Measurements from ENCODE around the gene PROS1.

- TF ChIP-seq USF2 (CRISPR knock-in tag; IDR thresholded peaks at IDR 0.05) (no peak), FOXP1 (CRISPR knock-in tag; IDR thresholded peaks at IDR 0.05; ENCODE audit: borderline replicate concordance) (no peak), PRDM15 (CRISPR knock-in tag; IDR thresholded peaks at IDR 0.05) (no peak), ZNF138 (CRISPR knock-in tag; conservative IDR thresholded peaks at IDR 0.05) (no peak), IRF1 (CRISPR knock-in tag; IDR thresholded peaks at IDR 0.05) (no peak), STAT6 (CRISPR knock-in tag; conservative IDR thresholded peaks at IDR 0.05; ENCODE audit: low read depth) (no peak)
- TF ChIP-seq, protein P1, sequence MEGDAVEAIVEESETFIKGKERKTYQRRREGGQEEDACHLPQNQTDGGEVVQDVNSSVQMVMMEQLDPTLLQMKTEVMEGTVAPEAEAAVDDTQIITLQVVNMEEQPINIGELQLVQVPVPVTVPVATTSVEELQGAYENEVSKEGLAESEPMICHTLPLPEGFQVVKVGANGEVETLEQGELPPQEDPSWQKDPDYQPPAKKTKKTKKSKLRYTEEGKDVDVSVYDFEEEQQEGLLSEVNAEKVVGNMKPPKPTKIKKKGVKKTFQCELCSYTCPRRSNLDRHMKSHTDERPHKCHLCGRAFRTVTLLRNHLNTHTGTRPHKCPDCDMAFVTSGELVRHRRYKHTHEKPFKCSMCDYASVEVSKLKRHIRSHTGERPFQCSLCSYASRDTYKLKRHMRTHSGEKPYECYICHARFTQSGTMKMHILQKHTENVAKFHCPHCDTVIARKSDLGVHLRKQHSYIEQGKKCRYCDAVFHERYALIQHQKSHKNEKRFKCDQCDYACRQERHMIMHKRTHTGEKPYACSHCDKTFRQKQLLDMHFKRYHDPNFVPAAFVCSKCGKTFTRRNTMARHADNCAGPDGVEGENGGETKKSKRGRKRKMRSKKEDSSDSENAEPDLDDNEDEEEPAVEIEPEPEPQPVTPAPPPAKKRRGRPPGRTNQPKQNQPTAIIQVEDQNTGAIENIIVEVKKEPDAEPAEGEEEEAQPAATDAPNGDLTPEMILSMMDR (IDR thresholded peaks at IDR 0.05): no peak
- TF ChIP-seq, protein P2, sequence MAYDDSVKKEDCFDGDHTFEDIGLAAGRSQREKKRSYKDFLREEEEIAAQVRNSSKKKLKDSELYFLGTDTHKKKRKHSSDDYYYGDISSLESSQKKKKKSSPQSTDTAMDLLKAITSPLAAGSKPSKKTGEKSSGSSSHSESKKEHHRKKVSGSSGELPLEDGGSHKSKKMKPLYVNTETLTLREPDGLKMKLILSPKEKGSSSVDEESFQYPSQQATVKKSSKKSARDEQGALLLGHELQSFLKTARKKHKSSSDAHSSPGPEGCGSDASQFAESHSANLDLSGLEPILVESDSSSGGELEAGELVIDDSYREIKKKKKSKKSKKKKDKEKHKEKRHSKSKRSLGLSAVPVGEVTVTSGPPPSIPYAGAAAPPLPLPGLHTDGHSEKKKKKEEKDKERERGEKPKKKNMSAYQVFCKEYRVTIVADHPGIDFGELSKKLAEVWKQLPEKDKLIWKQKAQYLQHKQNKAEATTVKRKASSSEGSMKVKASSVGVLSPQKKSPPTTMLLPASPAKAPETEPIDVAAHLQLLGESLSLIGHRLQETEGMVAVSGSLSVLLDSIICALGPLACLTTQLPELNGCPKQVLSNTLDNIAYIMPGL (CRISPR knock-in tag; IDR thresholded peaks at IDR 0.05): no peak
- TF ChIP-seq, protein P3, sequence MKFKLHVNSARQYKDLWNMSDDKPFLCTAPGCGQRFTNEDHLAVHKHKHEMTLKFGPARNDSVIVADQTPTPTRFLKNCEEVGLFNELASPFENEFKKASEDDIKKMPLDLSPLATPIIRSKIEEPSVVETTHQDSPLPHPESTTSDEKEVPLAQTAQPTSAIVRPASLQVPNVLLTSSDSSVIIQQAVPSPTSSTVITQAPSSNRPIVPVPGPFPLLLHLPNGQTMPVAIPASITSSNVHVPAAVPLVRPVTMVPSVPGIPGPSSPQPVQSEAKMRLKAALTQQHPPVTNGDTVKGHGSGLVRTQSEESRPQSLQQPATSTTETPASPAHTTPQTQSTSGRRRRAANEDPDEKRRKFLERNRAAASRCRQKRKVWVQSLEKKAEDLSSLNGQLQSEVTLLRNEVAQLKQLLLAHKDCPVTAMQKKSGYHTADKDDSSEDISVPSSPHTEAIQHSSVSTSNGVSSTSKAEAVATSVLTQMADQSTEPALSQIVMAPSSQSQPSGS (CRISPR knock-in tag; IDR thresholded peaks at IDR 0.05; ENCODE audit: borderline replicate concordance, low read depth): no peak
- TF ChIP-seq, protein P4, sequence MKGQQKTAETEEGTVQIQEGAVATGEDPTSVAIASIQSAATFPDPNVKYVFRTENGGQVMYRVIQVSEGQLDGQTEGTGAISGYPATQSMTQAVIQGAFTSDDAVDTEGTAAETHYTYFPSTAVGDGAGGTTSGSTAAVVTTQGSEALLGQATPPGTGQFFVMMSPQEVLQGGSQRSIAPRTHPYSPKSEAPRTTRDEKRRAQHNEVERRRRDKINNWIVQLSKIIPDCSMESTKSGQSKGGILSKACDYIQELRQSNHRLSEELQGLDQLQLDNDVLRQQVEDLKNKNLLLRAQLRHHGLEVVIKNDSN (CRISPR knock-in tag; IDR thresholded peaks at IDR 0.05): no peak
- TF ChIP-seq, protein P5, sequence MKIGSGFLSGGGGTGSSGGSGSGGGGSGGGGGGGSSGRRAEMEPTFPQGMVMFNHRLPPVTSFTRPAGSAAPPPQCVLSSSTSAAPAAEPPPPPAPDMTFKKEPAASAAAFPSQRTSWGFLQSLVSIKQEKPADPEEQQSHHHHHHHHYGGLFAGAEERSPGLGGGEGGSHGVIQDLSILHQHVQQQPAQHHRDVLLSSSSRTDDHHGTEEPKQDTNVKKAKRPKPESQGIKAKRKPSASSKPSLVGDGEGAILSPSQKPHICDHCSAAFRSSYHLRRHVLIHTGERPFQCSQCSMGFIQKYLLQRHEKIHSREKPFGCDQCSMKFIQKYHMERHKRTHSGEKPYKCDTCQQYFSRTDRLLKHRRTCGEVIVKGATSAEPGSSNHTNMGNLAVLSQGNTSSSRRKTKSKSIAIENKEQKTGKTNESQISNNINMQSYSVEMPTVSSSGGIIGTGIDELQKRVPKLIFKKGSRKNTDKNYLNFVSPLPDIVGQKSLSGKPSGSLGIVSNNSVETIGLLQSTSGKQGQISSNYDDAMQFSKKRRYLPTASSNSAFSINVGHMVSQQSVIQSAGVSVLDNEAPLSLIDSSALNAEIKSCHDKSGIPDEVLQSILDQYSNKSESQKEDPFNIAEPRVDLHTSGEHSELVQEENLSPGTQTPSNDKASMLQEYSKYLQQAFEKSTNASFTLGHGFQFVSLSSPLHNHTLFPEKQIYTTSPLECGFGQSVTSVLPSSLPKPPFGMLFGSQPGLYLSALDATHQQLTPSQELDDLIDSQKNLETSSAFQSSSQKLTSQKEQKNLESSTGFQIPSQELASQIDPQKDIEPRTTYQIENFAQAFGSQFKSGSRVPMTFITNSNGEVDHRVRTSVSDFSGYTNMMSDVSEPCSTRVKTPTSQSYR (CRISPR knock-in tag; IDR thresholded peaks at IDR 0.05): no peak
Observed at GRCh38 chr3:93984618-93985017, 10.9 kb upstream of the PROS1 start.
